HG03060 (cell line): Measurements from ENCODE around the gene TMEM129.
"Not testable (repeated sequence)": the region's sequence is repeated elsewhere in the genome, so short reads cannot be mapped to it uniquely, and the experiment has no call there.

Experiments
- ATAC-seq: cut with Tn5 transposase; IDR thresholded peaks from one replicate; pipeline ENCODE4 v1.9.1; 2021; ENCODE audit warnings: low read depth, moderate number of reproducible peaks; ENCODE audit not compliant: unreplicated experiment

The TMEM129 gene

GRCh38 chr4:1706358-1706757, 14.8 kb downstream of the TMEM129 start:
- no peak for ATAC-seq

DNA sequence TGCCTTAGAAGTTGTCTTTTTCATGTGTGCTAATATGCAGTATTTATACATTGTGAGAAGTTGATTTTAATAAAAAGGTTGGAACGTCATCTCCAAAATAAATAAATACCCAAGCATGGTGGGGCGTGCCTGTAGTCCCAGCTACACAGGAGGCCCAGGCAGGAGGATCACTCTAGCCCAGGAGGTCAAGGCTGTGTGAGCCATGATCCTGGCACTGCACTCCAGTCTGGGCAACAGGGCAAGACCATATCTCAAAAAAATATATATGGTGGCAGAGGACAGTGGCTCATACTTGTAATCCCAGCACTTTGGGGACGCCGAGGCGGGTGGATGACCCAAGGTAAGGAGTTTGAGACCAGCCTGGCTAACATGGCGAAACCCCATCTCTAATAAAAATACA, 15.4 kb downstream of the TMEM129 start:
- ATAC-seq = no peak

- ATAC-seq = no peak
Observed at GRCh38 chr4:1703867-1704266, 17.3 kb downstream of the TMEM129 start.

GRCh38 chr4:1701671-1702070, 19.5 kb downstream of the TMEM129 start:
- not testable (repeated sequence) for ATAC-seq

- ATAC-seq = no peak
Observed at GRCh38 chr4:1695913-1696312, 25.2 kb downstream of the TMEM129 start.

DNA sequence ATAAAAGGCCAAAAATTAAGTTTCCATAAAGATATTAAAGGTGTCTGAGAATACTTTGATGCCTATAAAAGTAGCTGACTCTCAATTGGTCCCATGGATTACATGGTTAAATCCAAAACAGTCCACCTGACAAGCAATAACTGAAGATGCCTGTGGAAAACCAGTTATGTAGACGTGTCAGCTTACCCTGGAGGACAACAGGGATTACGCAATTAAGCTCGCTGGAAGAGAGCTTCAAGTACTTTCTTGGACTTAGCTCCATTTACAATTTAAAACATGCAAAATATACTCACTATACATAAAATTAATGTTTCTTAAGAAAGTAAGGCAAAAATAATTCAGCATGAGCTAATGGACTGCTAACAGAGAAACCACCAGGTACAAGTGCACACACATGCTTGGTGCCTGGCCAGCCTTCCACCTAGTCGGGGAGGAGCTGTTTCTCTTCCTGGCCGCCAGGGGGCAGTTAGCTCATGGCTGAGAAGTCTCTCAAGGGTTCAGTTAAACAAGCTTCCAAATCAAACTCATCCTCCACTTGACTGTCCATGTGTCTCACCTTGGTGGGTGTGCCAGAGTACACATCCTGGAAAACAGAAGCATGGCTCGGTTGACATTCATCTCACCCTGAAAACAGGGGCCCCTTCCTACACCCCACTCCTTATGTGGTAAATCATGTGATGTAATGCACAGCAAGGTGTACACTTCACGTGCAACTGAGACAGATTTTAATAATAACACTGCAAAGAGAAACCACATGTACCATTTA, 27.8 kb downstream of the TMEM129 start:
- no peak for ATAC-seq

DNA sequence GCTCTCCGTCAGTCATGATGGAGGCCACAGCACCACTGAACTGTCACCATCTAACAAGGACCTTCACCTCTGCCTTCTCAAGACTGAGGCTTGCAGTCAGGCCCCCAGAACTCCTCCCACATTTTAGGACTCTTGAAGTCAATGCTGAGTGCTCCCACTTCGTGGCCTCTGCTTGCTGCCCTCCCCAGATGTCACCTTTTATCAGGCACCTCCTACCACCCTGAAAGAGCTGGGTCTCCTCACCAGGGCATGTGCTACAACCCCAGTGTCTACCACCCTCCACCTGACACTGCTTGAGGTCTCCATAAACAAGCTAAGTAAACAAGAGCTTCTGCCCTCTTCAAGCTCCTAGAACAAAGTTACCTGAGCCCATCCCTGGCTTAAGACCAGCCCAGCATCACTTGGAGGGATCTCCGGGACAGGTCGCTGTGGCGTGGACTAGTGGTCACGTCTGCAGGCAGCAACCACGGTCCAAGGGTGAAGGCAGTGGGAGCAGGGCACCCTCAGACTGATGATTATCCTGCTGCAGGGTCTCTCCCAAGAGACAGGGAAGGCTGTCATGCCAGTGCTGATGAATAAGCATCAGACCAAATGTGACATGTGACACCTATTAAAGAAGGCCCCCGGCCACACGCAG, 29.3 kb downstream of the TMEM129 start:
- no peak for ATAC-seq

- no peak for ATAC-seq
Observed at GRCh38 chr4:1690698-1691097, 30.4 kb downstream of the TMEM129 start.

- no peak for ATAC-seq
Observed at GRCh38 chr4:1686440-1687036, 34.6 kb downstream of the TMEM129 start.

DNA sequence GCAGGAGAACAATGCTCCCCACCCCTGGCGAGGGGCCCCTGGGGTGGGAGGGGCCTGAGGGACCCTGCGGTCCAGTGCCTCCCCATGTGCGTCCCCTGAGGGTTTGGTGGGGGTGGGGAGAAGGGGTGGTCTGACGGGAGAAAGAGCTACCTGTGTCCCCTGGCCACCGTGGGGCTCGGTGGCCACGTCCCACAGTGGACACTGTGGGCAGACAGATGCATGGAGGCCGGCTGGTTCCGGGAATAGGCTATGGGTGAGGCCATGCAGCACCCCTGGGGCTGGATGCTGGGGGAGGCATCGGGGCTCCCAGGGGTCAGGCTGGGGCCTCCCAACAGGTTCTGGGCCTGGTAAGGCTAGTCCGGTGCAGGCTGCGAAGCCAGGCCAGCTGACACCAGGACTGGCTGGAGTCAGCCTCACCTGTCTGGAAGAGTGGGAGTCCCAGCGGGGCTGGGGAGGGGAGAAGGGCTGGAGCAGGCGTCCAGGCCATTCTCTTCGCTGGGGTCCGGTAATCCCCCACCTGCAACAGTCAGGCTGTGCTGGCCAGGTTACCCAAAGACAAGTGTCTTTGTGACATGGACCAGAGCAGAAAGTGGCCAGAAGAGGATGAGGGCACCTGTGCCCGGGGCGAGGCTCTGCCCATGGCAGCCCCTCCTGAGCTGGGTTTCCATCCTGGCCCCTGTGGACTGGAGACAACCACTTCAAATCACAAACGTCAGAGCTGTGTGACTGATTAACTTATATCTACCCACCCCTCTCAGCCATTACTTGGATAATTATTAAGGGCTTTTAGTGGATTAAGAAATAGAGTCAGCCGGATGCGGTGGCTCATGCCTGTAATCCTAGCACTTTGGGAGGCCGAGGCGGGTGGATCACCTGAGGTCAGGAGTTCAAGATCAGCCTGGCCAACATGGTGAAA, 35.6 kb downstream of the TMEM129 start:
- no peak for ATAC-seq

- peak; percentile 10 for ATAC-seq
Observed at GRCh38 chr4:1684506-1685234, 36.5 kb downstream of the TMEM129 start.

DNA sequence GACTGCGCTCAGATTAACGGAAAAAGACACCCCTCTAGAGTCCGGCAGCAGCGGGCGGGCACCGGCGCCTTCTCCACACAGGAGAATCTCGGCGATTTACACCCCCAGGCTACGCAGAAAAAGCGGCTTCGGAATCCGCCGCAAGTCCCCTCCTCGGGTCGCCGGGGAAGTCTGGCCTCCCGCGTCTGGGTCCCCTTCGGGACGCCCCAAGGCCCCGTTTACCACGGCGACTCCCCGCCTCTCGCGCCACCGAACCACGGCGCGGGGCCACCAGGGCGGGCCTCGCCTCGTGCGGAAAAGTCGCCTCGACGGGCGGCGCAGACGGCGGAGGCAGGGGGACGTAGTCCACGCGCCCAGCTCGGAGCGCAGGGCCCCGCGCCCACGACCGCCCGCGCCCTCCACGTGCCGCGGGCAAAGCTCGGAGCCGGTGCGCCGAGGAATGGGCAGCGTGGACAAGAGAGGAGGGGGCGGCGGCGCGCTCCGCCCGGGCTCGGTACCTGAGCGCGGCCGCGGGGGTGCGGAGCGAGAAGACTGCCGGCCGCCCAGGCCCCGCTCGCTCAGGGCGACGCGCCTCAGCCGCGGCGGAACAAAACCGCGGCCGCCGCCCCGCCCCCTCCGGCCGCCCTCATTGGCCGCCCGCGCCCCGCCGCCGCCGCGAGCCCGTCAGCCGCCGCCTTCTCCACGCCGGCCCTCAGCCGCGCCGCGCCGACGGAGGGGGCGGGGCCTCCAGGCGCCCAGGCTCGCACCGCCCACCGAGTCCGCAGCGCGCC, 37.2 kb downstream of the TMEM129 start, which contains the start of gene FAM53A:
Gene FAM53A (minus strand): TSS at position 578 of the 770 bp plus-strand sequence. CDS start 15,572 bp downstream, outside the sequence.
- ATAC-seq = peak; percentile 45

DNA sequence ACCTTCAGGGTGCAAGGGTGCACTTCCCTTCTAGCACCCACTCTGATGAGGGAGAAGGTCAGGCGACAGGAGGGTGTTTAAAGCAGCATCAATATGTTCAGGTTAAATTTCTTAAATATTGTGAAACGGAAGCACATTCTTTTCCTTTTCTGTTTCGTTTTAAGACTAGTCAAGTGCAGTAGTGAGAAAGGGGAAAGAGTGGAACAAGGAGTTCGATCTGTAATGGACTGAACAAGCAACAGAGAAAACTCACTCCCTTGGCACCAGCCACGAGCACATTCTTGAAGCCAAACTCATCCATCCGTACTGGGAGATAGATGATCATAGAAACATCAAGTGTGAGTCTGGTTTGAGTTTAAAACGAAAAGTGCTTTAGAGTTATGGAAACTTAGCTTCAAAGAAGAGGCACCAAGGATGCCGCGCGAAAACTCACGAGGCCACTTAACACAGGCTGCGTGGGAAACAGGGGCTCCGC, 37.8 kb downstream of the TMEM129 start:
- no peak for ATAC-seq

DNA sequence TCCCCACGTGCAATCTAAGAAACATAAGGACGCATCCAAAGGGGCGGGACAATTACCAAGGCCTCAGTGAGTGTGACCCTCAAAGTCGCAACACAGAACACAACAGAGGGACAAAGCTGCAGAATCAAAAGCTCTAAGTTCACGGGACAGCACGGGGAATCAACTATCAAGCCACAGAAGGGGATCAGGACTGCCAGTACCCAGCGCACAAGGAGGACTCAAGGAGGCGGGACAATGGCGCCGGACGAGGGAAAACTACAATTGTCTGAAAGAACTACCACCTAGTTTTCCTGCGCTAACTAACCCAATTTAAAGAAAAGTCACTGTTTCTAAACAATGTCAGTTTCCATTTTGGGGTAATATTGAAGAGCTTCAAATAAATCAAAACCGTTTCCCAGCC, 38.3 kb downstream of the TMEM129 start:
- ATAC-seq = no peak

- ATAC-seq = no peak
Observed at GRCh38 chr4:1678244-1678643, 42.9 kb downstream of the TMEM129 start.

- ATAC-seq = no peak
Observed at GRCh38 chr4:1676605-1677525, 44.3 kb downstream of the TMEM129 start.

GRCh38 chr4:1675802-1676137, 45.4 kb downstream of the TMEM129 start:
- ATAC-seq = no peak

GRCh38 chr4:1675136-1675801, 45.9 kb downstream of the TMEM129 start:
- ATAC-seq = no peak
